Measurements from ENCODE around the gene NHP2.

NHP2 gene

GRCh38 chr5:178152491-178153444 is 917 bp downstream of the NHP2 start:
- FAIRE-seq (no peak), DNase-seq (ENCODE audit: insufficient read length, low spot score) (no peak)
- no peak for TF ChIP-seq CTCF (IDR thresholded peaks at IDR 0.05; ENCODE audit: insufficient read depth, missing control alignments)

- no peak for DNase-seq (ENCODE audit: insufficient read length, low spot score)
Observed at GRCh38 chr5:178150977-178151734, 2.5 kb downstream of the NHP2 start.

GRCh38 chr5:178149199-178149932 is 4.3 kb downstream of the NHP2 start:
- DNase-seq (ENCODE audit: insufficient read length, low spot score) (no peak), FAIRE-seq (no peak)
- no peak for TF ChIP-seq CTCF (IDR thresholded peaks at IDR 0.05; ENCODE audit: insufficient read depth, missing control alignments)

More at GRCh38 chr5:178150977-178151734, 2.5 kb downstream of the NHP2 start:
- TF ChIP-seq CTCF (IDR thresholded peaks at IDR 0.05; ENCODE audit: insufficient read depth, missing control alignments) = no peak
- no peak for FAIRE-seq

GRCh38 chr5:178147406-178147805 is 6.3 kb downstream of the NHP2 start:
- TF ChIP-seq CTCF (IDR thresholded peaks at IDR 0.05; ENCODE audit: insufficient read depth, missing control alignments) = no peak
- FAIRE-seq (no peak), DNase-seq (ENCODE audit: insufficient read length, low spot score) (no peak)

- FAIRE-seq = no peak
- DNase-seq (ENCODE audit: insufficient read length, low spot score) = peak; percentile 62
- TF ChIP-seq CTCF (IDR thresholded peaks at IDR 0.05; ENCODE audit: insufficient read depth, missing control alignments) = peak; percentile 58
Observed at GRCh38 chr5:178145965-178146820, 7.5 kb downstream of the NHP2 start.

- FAIRE-seq = no peak
- TF ChIP-seq CTCF (IDR thresholded peaks at IDR 0.05; ENCODE audit: insufficient read depth, missing control alignments) = no peak
- no peak for DNase-seq (ENCODE audit: insufficient read length, low spot score)
Observed at GRCh38 chr5:178143901-178144300, 9.8 kb downstream of the NHP2 start.

All from D721Med (cell line).